GM19351 (cell line): ENCODE data around the gene DENND2D.

Experiments
- ATAC-seq: cut with Tn5 transposase; IDR thresholded peaks from one replicate; pipeline ENCODE4 v1.9.1; 2021; ENCODE audit warnings: mild to moderate bottlenecking, moderate library complexity; ENCODE audit not compliant: unreplicated experiment

DENND2D gene

DNA sequence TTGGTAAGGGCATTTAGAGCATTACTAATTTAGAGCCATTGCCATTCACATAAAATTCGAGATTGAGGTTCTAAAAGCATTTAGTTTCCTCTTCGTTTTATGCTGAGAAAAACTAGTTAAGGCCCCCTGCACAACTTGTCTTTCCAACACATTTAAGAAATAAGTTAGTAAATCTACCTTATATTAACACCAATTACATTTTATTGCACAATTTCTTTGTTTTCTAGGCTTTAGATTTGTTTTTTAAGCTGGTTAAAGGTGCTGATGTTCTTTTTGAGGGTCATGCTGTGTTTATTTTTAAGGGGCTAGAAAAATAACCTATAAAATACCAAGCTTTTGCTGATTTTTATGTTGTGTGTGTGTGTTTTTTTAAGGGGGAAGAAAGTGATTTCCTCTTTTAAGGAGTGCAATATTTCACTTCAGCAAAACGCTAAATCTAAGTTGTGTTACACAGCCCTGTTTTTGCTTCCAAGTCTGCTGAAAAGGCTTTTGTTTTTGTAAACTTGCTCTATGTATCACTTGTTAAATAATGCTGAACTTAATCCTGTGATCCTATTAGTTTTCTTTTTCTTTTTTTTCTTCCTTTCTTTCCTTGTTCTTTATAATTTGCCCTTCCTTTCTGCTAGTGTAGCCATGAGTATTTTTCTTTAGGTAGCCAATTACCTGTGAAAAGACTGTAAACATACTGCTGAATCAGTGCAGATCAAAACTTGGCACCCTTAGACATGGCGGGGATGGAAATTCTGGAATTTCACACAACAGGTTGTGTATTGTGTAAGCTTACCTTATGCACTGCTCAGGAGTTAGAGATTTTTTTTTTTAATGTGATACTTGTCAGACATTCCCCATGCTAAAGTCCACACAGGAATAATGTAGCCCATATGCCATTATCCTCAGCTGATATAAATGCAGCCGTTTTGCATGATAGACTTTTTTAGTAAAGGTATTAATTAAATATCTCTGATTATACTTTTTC, 58.9 kb downstream of the DENND2D start:
- no peak for ATAC-seq

GRCh38 chr1:111140680-111140967, 59.8 kb downstream of the DENND2D start:
- no peak for ATAC-seq

- peak; percentile 63 for ATAC-seq
Observed at GRCh38 chr1:111139956-111140679, 60.3 kb downstream of the DENND2D start, which contains the start of the genes CEPT1 and DRAM2. Gene CEPT1 (plus strand): TSS chr1:111140223. CDS start chr1:111147715, 7,492 bp downstream. Gene DRAM2 (minus strand): TSS chr1:111140093. CDS start chr1:111131554, 8,539 bp downstream.

- peak; percentile 37 for ATAC-seq
Observed at GRCh38 chr1:111139324-111139955, 61.0 kb downstream of the DENND2D start.
